ENCODE data around the gene SLC1A2. TPM values are rescaled to one million over a fixed set of nuclear protein-coding genes. Genes with fewer than 3 reads are reported as not detected.

Gene SLC1A2
- total RNA-seq, 1 experiment from 2014 or later, result 0.50 TPM

- TF ChIP-seq, protein P1, sequence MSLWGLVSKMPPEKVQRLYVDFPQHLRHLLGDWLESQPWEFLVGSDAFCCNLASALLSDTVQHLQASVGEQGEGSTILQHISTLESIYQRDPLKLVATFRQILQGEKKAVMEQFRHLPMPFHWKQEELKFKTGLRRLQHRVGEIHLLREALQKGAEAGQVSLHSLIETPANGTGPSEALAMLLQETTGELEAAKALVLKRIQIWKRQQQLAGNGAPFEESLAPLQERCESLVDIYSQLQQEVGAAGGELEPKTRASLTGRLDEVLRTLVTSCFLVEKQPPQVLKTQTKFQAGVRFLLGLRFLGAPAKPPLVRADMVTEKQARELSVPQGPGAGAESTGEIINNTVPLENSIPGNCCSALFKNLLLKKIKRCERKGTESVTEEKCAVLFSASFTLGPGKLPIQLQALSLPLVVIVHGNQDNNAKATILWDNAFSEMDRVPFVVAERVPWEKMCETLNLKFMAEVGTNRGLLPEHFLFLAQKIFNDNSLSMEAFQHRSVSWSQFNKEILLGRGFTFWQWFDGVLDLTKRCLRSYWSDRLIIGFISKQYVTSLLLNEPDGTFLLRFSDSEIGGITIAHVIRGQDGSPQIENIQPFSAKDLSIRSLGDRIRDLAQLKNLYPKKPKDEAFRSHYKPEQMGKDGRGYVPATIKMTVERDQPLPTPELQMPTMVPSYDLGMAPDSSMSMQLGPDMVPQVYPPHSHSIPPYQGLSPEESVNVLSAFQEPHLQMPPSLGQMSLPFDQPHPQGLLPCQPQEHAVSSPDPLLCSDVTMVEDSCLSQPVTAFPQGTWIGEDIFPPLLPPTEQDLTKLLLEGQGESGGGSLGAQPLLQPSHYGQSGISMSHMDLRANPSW (CRISPR knock-in tag; conservative IDR thresholded peaks at IDR 0.05; ENCODE audit: low read depth), result no peak
- no peak for TF ChIP-seq MAX (CRISPR knock-in tag; IDR thresholded peaks at IDR 0.05)
- TF ChIP-seq IRF2 (CRISPR knock-in tag; IDR thresholded peaks at IDR 0.05; ENCODE audit: borderline replicate concordance, low read depth), result no peak
- TF ChIP-seq ELF4 (CRISPR knock-in tag; IDR thresholded peaks at IDR 0.05; ENCODE audit: low read depth), result no peak
These were observed 35.4 kb downstream of the SLC1A2 start (continued) for GRCh38 chr11:35383953-35384352.

GRCh38 chr11:35381709-35382322 lies 37.5 kb downstream of the SLC1A2 start:
- no peak overlapping the region for H3K4me3 Mint-ChIP-seq
- ChIA-PET POLR2A (no interaction called here), CTCF (no interaction called here)
- DNase-seq (ENCODE audit: low spot score), result no peak
- no peaks in the 10 kb centered on the region for H3K36me3 Mint-ChIP-seq
- H3K27ac Mint-ChIP-seq, result no peak overlapping the region
- H3K4me1 Mint-ChIP-seq, result no peaks in the 10 kb centered on the region
- no peak for TF ChIP-seq TCF7 (CRISPR knock-in tag; IDR thresholded peaks at IDR 0.05; ENCODE audit: low read depth)
- no peak for TF ChIP-seq SOX15 (CRISPR knock-in tag; IDR thresholded peaks at IDR 0.05)
- TF ChIP-seq TP53 (CRISPR knock-in tag; IDR thresholded peaks at IDR 0.05), result no peak
- TF ChIP-seq ESRRA (CRISPR knock-in tag; IDR thresholded peaks at IDR 0.05; ENCODE audit: borderline replicate concordance), result no peak
- no peak for TF ChIP-seq SMAD4 (CRISPR knock-in tag; IDR thresholded peaks at IDR 0.05)
- TF ChIP-seq ZNF317 (CRISPR knock-in tag; IDR thresholded peaks at IDR 0.05; ENCODE audit: borderline replicate concordance, low read depth), result no peak
- TF ChIP-seq, protein P2, sequence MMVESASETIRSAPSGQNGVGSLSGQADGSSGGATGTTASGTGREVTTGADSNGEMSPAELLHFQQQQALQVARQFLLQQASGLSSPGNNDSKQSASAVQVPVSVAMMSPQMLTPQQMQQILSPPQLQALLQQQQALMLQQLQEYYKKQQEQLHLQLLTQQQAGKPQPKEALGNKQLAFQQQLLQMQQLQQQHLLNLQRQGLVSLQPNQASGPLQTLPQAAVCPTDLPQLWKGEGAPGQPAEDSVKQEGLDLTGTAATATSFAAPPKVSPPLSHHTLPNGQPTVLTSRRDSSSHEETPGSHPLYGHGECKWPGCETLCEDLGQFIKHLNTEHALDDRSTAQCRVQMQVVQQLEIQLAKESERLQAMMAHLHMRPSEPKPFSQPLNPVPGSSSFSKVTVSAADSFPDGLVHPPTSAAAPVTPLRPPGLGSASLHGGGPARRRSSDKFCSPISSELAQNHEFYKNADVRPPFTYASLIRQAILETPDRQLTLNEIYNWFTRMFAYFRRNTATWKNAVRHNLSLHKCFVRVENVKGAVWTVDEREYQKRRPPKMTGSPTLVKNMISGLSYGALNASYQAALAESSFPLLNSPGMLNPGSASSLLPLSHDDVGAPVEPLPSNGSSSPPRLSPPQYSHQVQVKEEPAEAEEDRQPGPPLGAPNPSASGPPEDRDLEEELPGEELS (CRISPR knock-in tag; IDR thresholded peaks at IDR 0.05), result no peak
- no peak for ATAC-seq
- peaks cover 3% of the 10 kb centered on the region; the same call in 1 of the 2 replicates for H3K9me3 Mint-ChIP-seq
- peaks cover 2% of the 10 kb centered on the region; the same call in 1 of the 2 replicates for H3K27me3 Mint-ChIP-seq (ENCODE audit: low read depth)

DNA sequence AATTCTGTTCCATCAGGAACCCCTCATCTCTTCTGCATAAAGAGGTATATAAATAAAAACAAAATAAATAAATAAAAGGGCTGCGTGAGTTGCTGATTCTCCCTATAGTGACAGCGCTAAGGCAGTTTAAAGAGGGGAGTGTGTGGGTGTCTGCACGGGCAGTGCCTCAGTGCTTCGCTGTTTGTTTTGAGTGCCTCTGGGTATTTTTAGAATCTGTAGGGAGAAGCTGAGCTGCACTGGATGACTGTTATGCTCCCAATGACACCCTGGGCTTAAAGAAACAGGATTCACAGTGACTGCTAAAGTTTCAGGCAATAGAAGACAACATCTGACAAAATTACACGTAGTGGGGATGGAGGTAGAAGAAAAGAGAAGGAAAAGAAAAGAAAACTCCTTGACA lies 38.8 kb downstream of the SLC1A2 start:
- no peak for DNase-seq (ENCODE audit: low spot score)
- Mint-ChIP-seq H3K4me3 (no peak overlapping the region), H3K27ac (no peak overlapping the region), H3K4me1 (no peaks in the 10 kb centered on the region), H3K27me3 (ENCODE audit: low read depth) (peaks cover 3% of the 10 kb centered on the region; the same call in 1 of the 2 replicates), H3K36me3 (no peaks in the 10 kb centered on the region), H3K9me3 (no peaks in the 10 kb centered on the region)
- ChIA-PET POLR2A (interaction anchor here (0.6 kb wide), 1 partner anchor 361 kb away, joined by 5 read pairs; no protein-coding TSS in a partner anchor), CTCF (interaction anchor here (1.4 kb wide), 1 partner anchor 75 kb away, joined by 3 read pairs; no protein-coding TSS in a partner anchor)
- TF ChIP-seq, protein P3, sequence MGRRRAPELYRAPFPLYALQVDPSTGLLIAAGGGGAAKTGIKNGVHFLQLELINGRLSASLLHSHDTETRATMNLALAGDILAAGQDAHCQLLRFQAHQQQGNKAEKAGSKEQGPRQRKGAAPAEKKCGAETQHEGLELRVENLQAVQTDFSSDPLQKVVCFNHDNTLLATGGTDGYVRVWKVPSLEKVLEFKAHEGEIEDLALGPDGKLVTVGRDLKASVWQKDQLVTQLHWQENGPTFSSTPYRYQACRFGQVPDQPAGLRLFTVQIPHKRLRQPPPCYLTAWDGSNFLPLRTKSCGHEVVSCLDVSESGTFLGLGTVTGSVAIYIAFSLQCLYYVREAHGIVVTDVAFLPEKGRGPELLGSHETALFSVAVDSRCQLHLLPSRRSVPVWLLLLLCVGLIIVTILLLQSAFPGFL (CRISPR knock-in tag; IDR thresholded peaks at IDR 0.05; ENCODE audit: borderline replicate concordance), result no peak
- no peak for TF ChIP-seq USF1 (CRISPR knock-in tag; IDR thresholded peaks at IDR 0.05)
- TF ChIP-seq CDX4 (CRISPR knock-in tag; IDR thresholded peaks at IDR 0.05; ENCODE audit: borderline replicate concordance), result no peak
- TF ChIP-seq NR3C1 (CRISPR knock-in tag; conservative IDR thresholded peaks at IDR 0.05; ENCODE audit: low read depth), result no peak
- TF ChIP-seq ZNF121 (CRISPR knock-in tag; IDR thresholded peaks at IDR 0.05), result no peak
- TF ChIP-seq NR1H2 (CRISPR knock-in tag; IDR thresholded peaks at IDR 0.05), result no peak
- no peak for TF ChIP-seq ZSCAN18 (CRISPR knock-in tag; IDR thresholded peaks at IDR 0.05)
- ATAC-seq, result no peak
